HepG2 (cell line): ENCODE measurements around the gene ECE2. TPM values are rescaled to one million over a fixed set of nuclear protein-coding genes. Genes with fewer than 3 reads are reported as not detected.

Source experiments
- ADNP ChIP-seq: sonication (generic); formaldehyde crosslinking; IDR thresholded peaks from 2 replicates; pipeline ENCODE4 v1.4.0; 2020; ENCODE audit warnings: missing genetic modification reagents
- CBX5 ChIP-seq: sonication (generic); formaldehyde crosslinking; IDR thresholded peaks from 2 replicates; pipeline ENCODE4 v1.4.0; 2020; ENCODE audit warnings: missing genetic modification reagents, borderline replicate concordance
- CENPX ChIP-seq: sonication (generic); formaldehyde crosslinking; IDR thresholded peaks from 2 replicates; pipeline ENCODE4 v1.9.0; 2021; ENCODE audit warnings: mild to moderate bottlenecking, missing genetic modification reagents, moderate library complexity
- HOMEZ ChIP-seq: IDR thresholded peaks from 2 replicates; pipeline ENCODE4 v1.6.1; 2016; ENCODE audit warnings: low read depth
- RARA ChIP-seq: IDR thresholded peaks from 2 replicates; pipeline ENCODE4 v1.6.1; 2016; ENCODE audit warnings: missing genetic modification reagents, missing compliant biosample characterization
- RBM22 ChIP-seq: fragments of 200-400 bp; formaldehyde crosslinking; optimal IDR thresholded peaks from 2 replicates; pipeline ENCODE3; 2017; ENCODE audit warnings: mild to moderate bottlenecking, low read length, moderate library complexity
- REST ChIP-seq, 2 experiments: IDR thresholded peaks; 2 replicates each; pipeline ENCODE4 v1.6.1; 2011 to 2012; ENCODE audit warnings: low read length in 2 of 2, borderline replicate concordance in 1 of 2, low read depth in 1 of 2, mild to moderate bottlenecking in 1 of 2, moderate library complexity in 1 of 2
- ZBTB42 ChIP-seq: sonication (generic); formaldehyde crosslinking; IDR thresholded peaks from 2 replicates; pipeline ENCODE4 v1.5.0; 2020; ENCODE audit warnings: mild to moderate bottlenecking, missing genetic modification reagents
- ZNF468 ChIP-seq: sonication (generic); formaldehyde crosslinking; IDR thresholded peaks from 2 replicates; pipeline ENCODE4 v1.8.0; 2022; ENCODE audit warnings: mild to moderate bottlenecking, moderate library complexity, missing genetic modification reagents
- polyA plus RNA-seq, 8 experiments: library from polyadenylated mRNA; depleted of rRNA in 3 of 8; stranded (reverse) in 7 of 8; unstranded in 1 of 8; fragments of >200 nt; fragmentation: Illumina TruSeq in 4 of 8; extraction: Trizol in 4 of 8; gene quantifications; 2 replicates each; pipeline versions ENCODE4 v1.2.1 to v1.2.3, GENCODE V29; 2011 to 2016; ENCODE audit warnings: low read depth in 4 of 8, missing spikeins in 1 of 8, mixed read lengths in 1 of 8; ENCODE audit not compliant: insufficient read depth in 1 of 8
- total RNA-seq, 5 experiments: library from RNA; depleted of rRNA; stranded (reverse); fragments of >200 nt; fragmentation: Illumina TruSeq; extraction: Trizol; gene quantifications; 2 replicates each; pipeline ENCODE4 v1.2.3, GENCODE V29; 2016; ENCODE audit warnings: low read depth in 1 of 5
- TF ChIP-seq, protein P1 (sequence below): fragments of 450-650 bp; IDR thresholded peaks from 2 replicates; pipeline ENCODE4 v1.6.1; 2016
- TF ChIP-seq, protein P2 (sequence below): sonication (generic); formaldehyde crosslinking; IDR thresholded peaks from 2 replicates; pipeline ENCODE4 v1.8.1; 2022; ENCODE audit warnings: low read depth, mild to moderate bottlenecking, missing genetic modification reagents
- TF ChIP-seq, protein P3 (sequence below): sonication (generic); formaldehyde crosslinking; IDR thresholded peaks from 2 replicates; pipeline ENCODE4 v1.5.0; 2020; ENCODE audit warnings: mild to moderate bottlenecking, missing genetic modification reagents

Gene ECE2
- total and polyA plus RNA-seq, 2 of the 13 experiments (the other 11 are each of a cell fraction or from before 2014, with no cell fraction given) = not detected

DNA sequence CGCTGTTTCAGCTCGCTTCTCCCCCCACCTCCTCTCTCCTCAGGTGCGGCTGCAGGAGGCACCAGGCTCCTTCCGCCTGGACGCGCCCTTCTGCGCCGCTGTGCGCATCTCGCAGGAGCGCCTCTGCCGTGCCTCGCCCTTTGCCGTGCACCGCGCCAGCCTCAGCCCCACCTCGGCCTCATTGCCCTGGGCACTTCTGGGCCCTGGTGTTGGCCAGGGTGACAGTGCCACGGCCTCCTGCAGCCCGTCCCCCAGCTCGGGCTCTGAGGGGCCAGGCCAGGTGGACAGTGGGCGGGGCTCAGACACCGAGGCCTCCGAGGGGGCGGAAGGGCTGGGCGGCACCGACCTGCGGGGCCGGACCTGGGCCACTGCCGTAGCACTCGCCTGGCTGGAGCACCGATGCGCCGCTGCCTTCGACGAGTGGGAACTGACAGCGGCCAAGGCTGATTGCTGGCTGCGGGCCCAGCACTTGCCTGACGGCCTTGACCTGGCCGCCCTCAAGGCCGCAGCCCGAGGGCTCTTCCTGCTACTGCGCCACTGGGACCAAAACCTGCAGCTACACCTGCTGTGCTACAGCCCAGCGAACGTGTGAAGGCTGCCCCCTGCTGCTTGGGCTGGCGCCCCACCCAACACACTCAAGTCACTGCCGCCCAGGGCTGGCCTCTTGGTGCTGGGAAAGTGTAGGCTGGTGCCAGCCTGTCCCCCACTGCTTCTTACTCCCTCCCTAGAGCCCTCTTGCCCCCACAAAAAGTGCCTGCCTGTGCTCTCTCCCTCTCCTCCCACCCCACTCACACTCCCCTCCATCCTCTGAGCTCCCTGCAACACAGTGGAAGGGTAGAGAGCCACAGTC is 34.1 kb upstream of the ECE2 start (continued):
- TF ChIP-seq, protein P1, sequence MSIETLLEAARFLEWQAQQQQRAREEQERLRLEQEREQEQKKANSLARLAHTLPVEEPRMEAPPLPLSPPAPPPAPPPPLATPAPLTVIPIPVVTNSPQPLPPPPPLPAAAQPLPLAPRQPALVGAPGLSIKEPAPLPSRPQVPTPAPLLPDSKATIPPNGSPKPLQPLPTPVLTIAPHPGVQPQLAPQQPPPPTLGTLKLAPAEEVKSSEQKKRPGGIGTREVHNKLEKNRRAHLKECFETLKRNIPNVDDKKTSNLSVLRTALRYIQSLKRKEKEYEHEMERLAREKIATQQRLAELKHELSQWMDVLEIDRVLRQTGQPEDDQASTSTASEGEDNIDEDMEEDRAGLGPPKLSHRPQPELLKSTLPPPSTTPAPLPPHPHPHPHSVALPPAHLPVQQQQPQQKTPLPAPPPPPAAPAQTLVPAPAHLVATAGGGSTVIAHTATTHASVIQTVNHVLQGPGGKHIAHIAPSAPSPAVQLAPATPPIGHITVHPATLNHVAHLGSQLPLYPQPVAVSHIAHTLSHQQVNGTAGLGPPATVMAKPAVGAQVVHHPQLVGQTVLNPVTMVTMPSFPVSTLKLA = no peak
- TF ChIP-seq CENPX (CRISPR knock-in tag) = no peak
- TF ChIP-seq, protein P2, sequence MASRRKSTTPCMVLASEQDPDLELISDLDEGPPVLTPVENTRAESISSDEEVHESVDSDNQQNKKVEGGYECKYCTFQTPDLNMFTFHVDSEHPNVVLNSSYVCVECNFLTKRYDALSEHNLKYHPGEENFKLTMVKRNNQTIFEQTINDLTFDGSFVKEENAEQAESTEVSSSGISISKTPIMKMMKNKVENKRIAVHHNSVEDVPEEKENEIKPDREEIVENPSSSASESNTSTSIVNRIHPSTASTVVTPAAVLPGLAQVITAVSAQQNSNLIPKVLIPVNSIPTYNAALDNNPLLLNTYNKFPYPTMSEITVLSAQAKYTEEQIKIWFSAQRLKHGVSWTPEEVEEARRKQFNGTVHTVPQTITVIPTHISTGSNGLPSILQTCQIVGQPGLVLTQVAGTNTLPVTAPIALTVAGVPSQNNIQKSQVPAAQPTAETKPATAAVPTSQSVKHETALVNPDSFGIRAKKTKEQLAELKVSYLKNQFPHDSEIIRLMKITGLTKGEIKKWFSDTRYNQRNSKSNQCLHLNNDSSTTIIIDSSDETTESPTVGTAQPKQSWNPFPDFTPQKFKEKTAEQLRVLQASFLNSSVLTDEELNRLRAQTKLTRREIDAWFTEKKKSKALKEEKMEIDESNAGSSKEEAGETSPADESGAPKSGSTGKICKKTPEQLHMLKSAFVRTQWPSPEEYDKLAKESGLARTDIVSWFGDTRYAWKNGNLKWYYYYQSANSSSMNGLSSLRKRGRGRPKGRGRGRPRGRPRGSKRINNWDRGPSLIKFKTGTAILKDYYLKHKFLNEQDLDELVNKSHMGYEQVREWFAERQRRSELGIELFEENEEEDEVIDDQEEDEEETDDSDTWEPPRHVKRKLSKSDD (CRISPR knock-in tag) = peak; percentile 86; the same call in 1 of the 2 replicates
- peak; percentile 85; the same call in 1 of the 2 replicates for TF ChIP-seq ZBTB42 (CRISPR knock-in tag)
- peak; percentile 15; the same call in 1 of the 2 replicates for TF ChIP-seq ZNF468 (CRISPR knock-in tag)
- TF ChIP-seq REST (IDR thresholded peaks at IDR 0.05; ENCODE audit: borderline replicate concordance in 1 of 2, low read depth in 1 of 2, low read length in 2 of 2) = peak in 1 of 2 experiments; percentile 66; a peak in 1 of 4 replicates
- TF ChIP-seq HOMEZ (CRISPR knock-in tag) = peak; percentile 59; the same call in 1 of the 2 replicates
- peak; percentile 96 for TF ChIP-seq CBX5 (CRISPR knock-in tag)
- TF ChIP-seq RARA (CRISPR knock-in tag) = peak; percentile 95
- no peak for TF ChIP-seq RBM22
- TF ChIP-seq ADNP (CRISPR knock-in tag) = 0 out of 2 replicates have a peak, but pooled peaks have one; percentile 38
- TF ChIP-seq, protein P3, sequence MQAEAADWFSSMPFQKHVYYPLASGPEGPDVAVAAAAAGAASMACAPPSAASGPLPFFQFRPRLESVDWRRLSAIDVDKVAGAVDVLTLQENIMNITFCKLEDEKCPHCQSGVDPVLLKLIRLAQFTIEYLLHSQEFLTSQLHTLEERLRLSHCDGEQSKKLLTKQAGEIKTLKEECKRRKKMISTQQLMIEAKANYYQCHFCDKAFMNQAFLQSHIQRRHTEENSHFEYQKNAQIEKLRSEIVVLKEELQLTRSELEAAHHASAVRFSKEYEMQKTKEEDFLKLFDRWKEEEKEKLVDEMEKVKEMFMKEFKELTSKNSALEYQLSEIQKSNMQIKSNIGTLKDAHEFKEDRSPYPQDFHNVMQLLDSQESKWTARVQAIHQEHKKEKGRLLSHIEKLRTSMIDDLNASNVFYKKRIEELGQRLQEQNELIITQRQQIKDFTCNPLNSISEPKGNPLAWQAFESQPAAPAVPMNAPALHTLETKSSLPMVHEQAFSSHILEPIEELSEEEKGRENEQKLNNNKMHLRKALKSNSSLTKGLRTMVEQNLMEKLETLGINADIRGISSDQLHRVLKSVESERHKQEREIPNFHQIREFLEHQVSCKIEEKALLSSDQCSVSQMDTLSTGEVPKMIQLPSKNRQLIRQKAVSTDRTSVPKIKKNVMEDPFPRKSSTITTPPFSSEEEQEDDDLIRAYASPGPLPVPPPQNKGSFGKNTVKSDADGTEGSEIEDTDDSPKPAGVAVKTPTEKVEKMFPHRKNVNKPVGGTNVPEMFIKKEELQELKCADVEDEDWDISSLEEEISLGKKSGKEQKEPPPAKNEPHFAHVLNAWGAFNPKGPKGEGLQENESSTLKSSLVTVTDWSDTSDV (CRISPR knock-in tag) = no peak
